H1 (cell line): ENCODE results near the gene HSPBP1. TPM values are rescaled to one million over a fixed set of nuclear protein-coding genes. Genes with fewer than 3 reads are reported as not detected.

Experiments
- CTCF ChIA-PET: fragments of 300-600 bp; sonication (Branson Sonifier 250); formaldehyde crosslinking; loops from one replicate; lab custom pipeline; 2021; ENCODE audit not compliant: partially characterized antibody; lab: Charles Lee
- POLR2A ChIA-PET: fragments of 300-600 bp; sonication (Branson Sonifier 250); formaldehyde crosslinking; loops from one replicate; lab custom pipeline; 2021; ENCODE audit warnings: inconsistent platforms; ENCODE audit not compliant: partially characterized antibody; lab: Charles Lee
- DNase-seq, 2 experiments: peaks; one replicate each; pipeline versions ENCODE4 v3.0.0 to v3.0.0-alpha.2; 2010 to 2022; ENCODE audit warnings: low spot score in 2 of 2, low read depth in 1 of 2, mixed read lengths in 1 of 2
- FAIRE-seq: peaks from 2 replicates; lab custom pipeline; 2011; peaks lifted over from hg19 to GRCh38; lab: Jason Lieb, UNC
- H2AFZ ChIP-seq: 2 replicates; pipeline ENCODE4 v1.8.1; 2012; ENCODE audit warnings: low read length, inconsistent platforms
- H2AK5ac ChIP-seq: 2 replicates; pipeline ENCODE4 v1.6.1; 2013; ENCODE audit warnings: low read depth, low read length
- H2BK120ac ChIP-seq: replicated peaks from 2 replicates; pipeline ENCODE3; 2013; ENCODE audit warnings: low read depth, low read length, inconsistent platforms
- H2BK12ac ChIP-seq: 2 replicates; pipeline ENCODE4 v1.6.1; 2013; ENCODE audit warnings: low read depth, low read length
- H2BK15ac ChIP-seq: 2 replicates; pipeline ENCODE4 v1.6.1; 2013; ENCODE audit warnings: low read length
- H2BK20ac ChIP-seq: 2 replicates; pipeline ENCODE4 v1.6.1; 2013; ENCODE audit warnings: low read length
- H2BK5ac ChIP-seq: 2 replicates; pipeline ENCODE4 v1.6.1; 2013; ENCODE audit warnings: low read depth, low read length
- H3K14ac ChIP-seq: 2 replicates; pipeline ENCODE4 v1.6.1; 2013; ENCODE audit warnings: inconsistent platforms; ENCODE audit not compliant: insufficient read length
- H3K18ac ChIP-seq: 2 replicates; pipeline ENCODE4 v1.6.1; 2013; ENCODE audit warnings: low read length; ENCODE audit errors: extremely low read depth
- H3K23ac ChIP-seq: 2 replicates; pipeline ENCODE4 v1.6.1; 2013; ENCODE audit warnings: inconsistent platforms; ENCODE audit not compliant: insufficient read length
- H3K23me2 ChIP-seq: 2 replicates; pipeline ENCODE4 v1.6.1; 2013; ENCODE audit warnings: low read depth, low read length
- H3K27ac ChIP-seq: 2 replicates; pipeline ENCODE4 v1.6.1; 2011; ENCODE audit warnings: low read depth, low read length, inconsistent platforms
- H3K27me3 ChIP-seq, 4 experiments: replicated peaks in 1 of 4; 1 replicate in 1 of 4; 2 replicates in 3 of 4; pipeline versions ENCODE4 v1.6.1 to v1.8.1; 2011 to 2013; ENCODE audit warnings: low read length in 3 of 4, mild to moderate bottlenecking in 3 of 4, inconsistent platforms in 2 of 4, mixed read lengths in 2 of 4, moderate library complexity in 1 of 4; ENCODE audit not compliant: control insufficient read depth in 3 of 4, insufficient read depth in 3 of 4; ENCODE audit errors: extremely low read depth in 1 of 4
- H3K36me3 ChIP-seq, 4 experiments: 2 replicates each; pipeline versions ENCODE4 v1.6.1 to v1.8.1; 2011 to 2013; ENCODE audit warnings: mild to moderate bottlenecking in 4 of 4, low read length in 3 of 4, moderate library complexity in 2 of 4, control low read depth in 1 of 4, inconsistent platforms in 1 of 4; ENCODE audit not compliant: insufficient read depth in 4 of 4, control insufficient read depth in 2 of 4
- H3K4ac ChIP-seq: replicated peaks from 2 replicates; pipeline ENCODE3; 2013; ENCODE audit warnings: low read length, low read depth, mixed read lengths, inconsistent platforms; ENCODE audit not compliant: insufficient read length
- H3K4me1 ChIP-seq, 4 experiments: replicated peaks in 1 of 4; 1 replicate in 1 of 4; 2 replicates in 3 of 4; pipeline versions ENCODE4 v1.6.1 to v1.8.1; 2011 to 2013; ENCODE audit warnings: low read length in 3 of 4, inconsistent platforms in 2 of 4, mixed read lengths in 1 of 4; ENCODE audit not compliant: insufficient read depth in 4 of 4, control insufficient read depth in 3 of 4
- H3K4me2 ChIP-seq, 2 experiments: 2 replicates each; pipeline versions ENCODE4 v1.6.1 to v1.8.1; 2011 to 2013; ENCODE audit warnings: low read depth in 2 of 2, low read length in 2 of 2, control low read depth in 1 of 2, inconsistent platforms in 1 of 2, mild to moderate bottlenecking in 1 of 2; ENCODE audit not compliant: insufficient read depth in 1 of 2
- H3K4me3 ChIP-seq, 4 experiments: fragments of 200-600, 300-600 bp in 1 of 4; sonication (generic), shearing (Covaris generic), sonication (Bioruptor Twin) in 1 of 4; 2 replicates each; pipeline versions ENCODE4 v1.5.1 to v1.8.1; 2011 to 2016; ENCODE audit warnings: low read length in 4 of 4, low read depth in 3 of 4, control low read depth in 2 of 4, inconsistent platforms in 2 of 4, mild to moderate bottlenecking in 2 of 4, mixed read lengths in 1 of 4, moderate library complexity in 1 of 4; ENCODE audit not compliant: insufficient read depth in 2 of 4; ENCODE audit errors: extremely low read depth in 1 of 4
- H3K56ac ChIP-seq: replicated peaks from 2 replicates; pipeline ENCODE3; 2013; ENCODE audit warnings: low read depth, mild to moderate bottlenecking, mixed read lengths, low read length, inconsistent platforms; ENCODE audit not compliant: insufficient read length
- H3K79me1 ChIP-seq: 2 replicates; pipeline ENCODE4 v1.6.1; 2013; ENCODE audit warnings: low read depth, low read length, control low read depth
- H3K79me2 ChIP-seq, 2 experiments: 2 replicates each; pipeline versions ENCODE4 v1.6.1 to v1.8.1; 2012 to 2013; ENCODE audit warnings: low read length in 2 of 2, mild to moderate bottlenecking in 2 of 2, inconsistent platforms in 1 of 2; ENCODE audit not compliant: insufficient read depth in 2 of 2, control insufficient read depth in 1 of 2
- H3K9ac ChIP-seq, 4 experiments: replicated peaks in 1 of 4; 1 replicate in 1 of 4; 2 replicates in 3 of 4; pipeline versions ENCODE4 v1.6.1 to v1.8.1; 2011 to 2013; ENCODE audit warnings: low read depth in 3 of 4, low read length in 3 of 4, control low read depth in 2 of 4, mild to moderate bottlenecking in 2 of 4, moderate library complexity in 2 of 4, inconsistent platforms in 1 of 4; ENCODE audit errors: extremely low read depth in 1 of 4
- H3K9me3 ChIP-seq, 2 experiments: 2 replicates each; pipeline versions ENCODE4 v1.6.1 to v1.8.1; 2012 to 2013; ENCODE audit warnings: mild to moderate bottlenecking in 2 of 2, moderate library complexity in 2 of 2, control low read depth in 1 of 2, inconsistent platforms in 1 of 2, low read depth in 1 of 2, low read length in 1 of 2, mixed read lengths in 1 of 2; ENCODE audit not compliant: insufficient read depth in 2 of 2
- H4K20me1 ChIP-seq, 2 experiments: replicated peaks in 1 of 2; 2 replicates each; pipeline versions ENCODE3 to v1.8.1; 2011 to 2013; ENCODE audit warnings: inconsistent platforms in 2 of 2, low read length in 2 of 2, mild to moderate bottlenecking in 1 of 2; ENCODE audit not compliant: insufficient read depth in 2 of 2, control insufficient read depth in 1 of 2
- H4K5ac ChIP-seq: 2 replicates; pipeline ENCODE4 v1.6.1; 2013; ENCODE audit warnings: low read length, low read depth, mixed read lengths, inconsistent platforms; ENCODE audit not compliant: insufficient read length
- H4K8ac ChIP-seq: 2 replicates; pipeline ENCODE4 v1.8.0; 2013; ENCODE audit warnings: mild to moderate bottlenecking, moderate library complexity, low read length, inconsistent platforms; ENCODE audit not compliant: insufficient read depth; ENCODE audit errors: extremely low read depth
- H4K91ac ChIP-seq: replicated peaks from 2 replicates; pipeline ENCODE3; 2013; ENCODE audit warnings: low read length, mixed read lengths, inconsistent platforms; ENCODE audit not compliant: insufficient read length
- ATF2 ChIP-seq: IDR thresholded peaks from 2 replicates; pipeline ENCODE4 v1.6.1; 2012; ENCODE audit warnings: low read length, inconsistent platforms
- CBX8 ChIP-seq: fragments of 300-800, 300-1000 bp; sonication (generic); IDR thresholded peaks from 2 replicates; pipeline ENCODE4 v1.7.1; 2016; ENCODE audit warnings: low read depth, low read length, borderline replicate concordance
- EP300 ChIP-seq, 2 experiments: IDR thresholded peaks; 1 replicate in 1 of 2; 2 replicates in 1 of 2; pipeline ENCODE4 v1.6.1; 2011 to 2012; ENCODE audit warnings: low read depth in 2 of 2, low read length in 2 of 2, mild to moderate bottlenecking in 2 of 2, borderline replicate concordance in 1 of 2, inconsistent platforms in 1 of 2, moderate library complexity in 1 of 2
- GTF2F1 ChIP-seq: IDR thresholded peaks from 2 replicates; pipeline ENCODE4 v1.6.1; 2012; ENCODE audit warnings: low read depth, low read length, improper control_type of control experiment, borderline replicate concordance
- HDAC2 ChIP-seq, 2 experiments: fragments of 300-600 bp in 1 of 2; sonication (generic) in 1 of 2; IDR thresholded peaks; 2 replicates each; pipeline ENCODE4 v1.6.1; 2011 to 2012; ENCODE audit warnings: low read depth in 2 of 2, low read length in 2 of 2, mild to moderate bottlenecking in 2 of 2, moderate library complexity in 2 of 2, borderline replicate concordance in 1 of 2, inconsistent platforms in 1 of 2
- JUN ChIP-seq: IDR thresholded peaks from 2 replicates; pipeline ENCODE4 v1.6.1; 2011; ENCODE audit warnings: low read depth, mild to moderate bottlenecking, improper control_type of control experiment, low read length
- SIN3A ChIP-seq, 2 experiments: IDR thresholded peaks in 1 of 2; conservative IDR thresholded peaks in 1 of 2; 2 replicates each; pipeline ENCODE4 v1.6.1; 2011 to 2012; ENCODE audit warnings: low read length in 2 of 2, improper control_type of control experiment in 1 of 2, low read depth in 1 of 2, mild to moderate bottlenecking in 1 of 2
- SIRT6 ChIP-seq: IDR thresholded peaks from one replicate; pipeline ENCODE4 v1.7.1; 2012; ENCODE audit warnings: low read length, inconsistent platforms
- TEAD4 ChIP-seq: IDR thresholded peaks from 2 replicates; pipeline ENCODE4 v1.6.1; 2012; ENCODE audit warnings: low read depth, low read length, inconsistent platforms, mixed read lengths
- WGBS, 2 experiments: shearing (Covaris generic) in 1 of 2; methylation state at CpG; one replicate each; pipeline versions ENCODE4 v1.1.6 to v1.1.7; 2013 to 2015; ENCODE audit warnings: low lambda C conversion rate in 2 of 2, mixed read lengths in 2 of 2, inconsistent platforms in 1 of 2, low coverage in 1 of 2, missing lambda C conversion rate in 1 of 2; ENCODE audit not compliant: insufficient replicate concordance in 2 of 2, insufficient coverage in 1 of 2, insufficient read length in 1 of 2; ENCODE audit errors: extremely low coverage in 1 of 2, missing lambda C conversion rate in 1 of 2; 5-methylcytosine and 5-hydroxymethylcytosine counted together
- polyA plus RNA-seq, 7 experiments: library from polyadenylated mRNA; depleted of rRNA in 3 of 7; stranded (reverse) in 5 of 7; unstranded in 2 of 7; fragments of >200 nt in 5 of 7; fragments of 200-250 nt in 2 of 7; gene quantifications; 1 replicate in 5 of 7; 2 replicates in 1 of 7; 4 replicates in 1 of 7; pipeline versions ENCODE4 v1.2.1 to v1.2.3, GENCODE V29; 2011 to 2013; ENCODE audit warnings: missing spikeins in 2 of 7, mixed read lengths in 2 of 7
- total RNA-seq: library from RNA; stranded (reverse); fragmentation: NEBNext Ultra II Directional; extraction: Animal tissue kit (Norgen Biotek cat#: 25700); gene quantifications from 2 replicates; pipeline ENCODE4 v1.2.1, GENCODE V29; 2021

The HSPBP1 gene
- total and polyA plus RNA-seq, 2 of the 8 experiments (the other 6 are each of a cell fraction or from before 2014, with no cell fraction given): 63.4 to 100 TPM

- POLR2A ChIA-PET: interaction anchor here (0.7 to 1.3 kb wide), 3 partner anchors 32 to 180 kb away, joined by 3 to 4 read pairs (median 3); partner anchors contain the start of gene UBE2S
- Histone ChIP-seq H3K36me3 (peaks cover 5 to 14% (median 11%) of the 10 kb centered on the region in 4 experiments; a peak in 5 of 8 replicates), H3K23me2 (no peaks in the 10 kb centered on the region)
- TF ChIP-seq TEAD4 (no peak), HDAC2 (IDR thresholded peaks at IDR 0.05; ENCODE audit: borderline replicate concordance in 1 of 2, low read depth in 2 of 2, low read length in 2 of 2) (no peak), CBX8 (no peak), EP300 (IDR thresholded peaks at IDR 0.05; ENCODE audit: borderline replicate concordance in 1 of 2, low read depth in 2 of 2, low read length in 2 of 2) (no peak), JUN (no peak), ATF2 (no peak), SIRT6 (no peak), SIN3A (conservative IDR thresholded peaks at IDR 0.05 in 1 of 2, IDR thresholded peaks at IDR 0.05 in 1 of 2; ENCODE audit: low read depth in 1 of 2, low read length in 2 of 2) (no peak), GTF2F1 (no peak)
Observed at GRCh38 chr19:55227241-55228014, 52.5 kb downstream of the HSPBP1 start.

More at GRCh38 chr19:55227241-55228014, 52.5 kb downstream of the HSPBP1 start:
- Histone ChIP-seq H4K91ac (no peak overlapping the region), H3K27me3 (no peaks in the 10 kb centered on the region), H4K5ac (no peak overlapping the region), H3K4me2 (no peak overlapping the region), H2BK120ac (no peak overlapping the region), H4K8ac (no peak overlapping the region; the same call in none of the 2 replicates), H3K56ac (no peak overlapping the region), H4K20me1 (peaks cover 3 to 21% of the 10 kb centered on the region in 2 experiments), H3K23ac (no peak overlapping the region), H3K18ac (no peak overlapping the region), H3K4ac (no peak overlapping the region), H2BK12ac (no peak overlapping the region), H3K4me3 (no peak overlapping the region), H2AFZ (no peak overlapping the region), H2AK5ac (no peak overlapping the region), H3K27ac (no peak overlapping the region), H2BK5ac (peak overlapping the region; percentile 35; the same call in 1 of the 2 replicates), H3K9ac (no peak overlapping the region), H3K9me3 (no peaks in the 10 kb centered on the region), H2BK15ac (no peak overlapping the region), H3K79me2 (no peaks in the 10 kb centered on the region), H3K79me1 (no peaks in the 10 kb centered on the region), H3K4me1 (no peaks in the 10 kb centered on the region), H2BK20ac (no peak overlapping the region), H3K14ac (no peak overlapping the region)
- peak in 1 of 2 experiments; percentile 45 for DNase-seq
- CTCF ChIA-PET: interaction anchor here (0.7 to 1.6 kb wide), 3 partner anchors 61 to 191 kb away, joined by 3 to 4 read pairs (median 4); partner anchors contain the start of gene DNAAF3
- FAIRE-seq: no peak
- whole genome bisulfite sequencing, 2 experiments: 89% methylated on average over 22 of the region's 25 CpGs; no CpG with 5 or more reads in 1 of the 2 experiments
